HG03039 (cell line): ENCODE results near the gene CELF2.
"Not testable (repeated sequence)": the region's sequence is repeated elsewhere in the genome, so short reads cannot be mapped to it uniquely, and the experiment has no call there.

Experiments
- ATAC-seq: cut with Tn5 transposase; IDR thresholded peaks from one replicate; pipeline ENCODE4 v1.9.1; 2021; ENCODE audit warnings: mild to moderate bottlenecking, moderate library complexity; ENCODE audit not compliant: unreplicated experiment

Gene CELF2

DNA sequence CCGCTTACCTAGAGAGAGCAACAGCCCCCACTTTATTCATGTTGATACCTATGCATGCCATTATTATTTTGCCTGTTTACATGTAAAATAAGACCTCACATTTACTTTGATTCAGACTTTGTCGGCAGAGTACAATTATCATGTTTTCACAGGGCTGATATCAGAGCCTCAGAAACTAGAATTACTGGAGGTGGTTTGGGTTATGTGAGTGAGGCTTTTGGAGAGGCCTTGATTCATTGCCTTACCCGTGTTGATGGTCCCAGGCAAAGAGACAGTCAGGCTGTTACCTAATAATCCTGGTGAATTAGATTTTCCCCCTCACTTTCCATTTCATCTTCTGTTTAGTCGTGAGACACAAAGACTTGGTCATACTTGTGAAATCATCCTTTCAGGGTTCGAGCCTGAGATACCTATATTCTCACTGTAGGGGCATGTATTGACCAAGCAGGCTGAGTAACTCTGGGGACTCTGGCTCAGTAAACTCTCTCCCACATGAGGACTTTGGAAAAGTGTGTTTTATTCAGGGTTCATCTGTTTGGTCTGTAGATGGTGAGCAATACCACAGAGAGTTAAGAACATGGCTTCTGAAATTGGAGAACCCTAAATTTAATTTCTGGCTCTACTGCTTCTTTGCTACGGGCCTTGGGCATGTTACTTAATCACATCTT, 150.9 kb downstream of the CELF2 start:
- no peak for ATAC-seq

GRCh38 chr10:11169976-11170375, 152.3 kb downstream of the CELF2 start:
- ATAC-seq = no peak

GRCh38 chr10:11170574-11170973, 152.9 kb downstream of the CELF2 start:
- ATAC-seq = no peak

DNA sequence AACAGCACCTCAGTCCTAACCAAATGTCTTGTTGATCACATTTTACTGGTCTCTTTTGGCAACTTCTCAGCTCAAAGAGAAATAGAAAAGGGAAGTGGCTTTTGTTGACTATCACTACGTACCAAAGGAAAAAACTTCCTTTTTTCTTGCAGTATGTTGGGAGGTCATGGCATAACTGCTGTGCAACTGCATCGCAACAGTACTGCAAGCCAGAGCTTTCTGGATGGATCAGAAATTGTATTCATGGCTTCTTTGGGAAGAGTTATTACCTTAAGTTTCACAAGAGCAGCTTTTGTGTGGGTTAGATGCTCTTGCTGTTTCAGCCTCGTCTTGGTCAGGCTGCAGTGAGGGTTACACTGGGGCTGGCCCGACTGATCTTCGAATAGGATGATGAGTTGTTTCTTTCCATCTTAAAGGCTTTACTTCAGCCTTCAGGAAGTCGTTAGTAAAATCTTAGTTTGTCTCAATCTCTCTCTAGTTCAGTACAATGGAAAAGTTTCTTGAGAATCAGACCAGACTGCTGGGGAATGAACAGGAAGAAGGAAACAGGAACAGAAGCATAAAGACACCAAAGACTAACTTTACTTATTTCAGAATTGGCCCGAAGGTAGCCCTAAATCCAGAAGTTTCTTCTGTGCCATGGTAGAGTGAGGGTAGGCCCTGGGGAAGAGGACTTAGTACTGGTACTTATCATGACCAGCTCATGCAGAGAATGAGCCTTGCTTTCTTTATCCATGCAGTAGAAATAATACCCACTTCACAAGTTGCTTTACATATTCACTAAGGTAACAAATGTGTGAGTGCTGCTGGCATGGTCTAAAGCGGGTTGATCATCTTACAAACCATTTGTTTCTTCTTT, 153.6 kb downstream of the CELF2 start:
- peak; percentile 37 for ATAC-seq

DNA sequence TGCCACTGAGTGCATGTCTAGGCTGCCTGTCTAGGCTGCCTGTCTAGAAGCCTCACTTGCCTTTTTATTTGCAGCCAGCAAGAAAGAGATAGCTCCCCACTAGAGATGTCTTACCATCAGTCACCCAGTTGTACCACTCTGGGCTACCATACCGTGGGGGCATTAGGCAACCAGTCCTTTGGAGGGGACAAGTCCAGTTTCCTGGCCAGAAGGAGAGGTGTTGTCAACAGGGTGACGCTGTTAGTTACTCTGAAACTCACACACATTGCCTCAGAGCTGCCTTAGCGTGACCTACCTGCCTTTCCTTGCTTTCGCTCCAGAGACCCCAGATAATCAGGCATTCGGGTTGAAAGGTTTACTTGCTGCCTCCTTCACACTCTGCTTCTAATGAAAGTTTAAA, 155.4 kb downstream of the CELF2 start:
- ATAC-seq = no peak

GRCh38 chr10:11175823-11176243, 158.2 kb downstream of the CELF2 start:
- ATAC-seq = no peak

DNA sequence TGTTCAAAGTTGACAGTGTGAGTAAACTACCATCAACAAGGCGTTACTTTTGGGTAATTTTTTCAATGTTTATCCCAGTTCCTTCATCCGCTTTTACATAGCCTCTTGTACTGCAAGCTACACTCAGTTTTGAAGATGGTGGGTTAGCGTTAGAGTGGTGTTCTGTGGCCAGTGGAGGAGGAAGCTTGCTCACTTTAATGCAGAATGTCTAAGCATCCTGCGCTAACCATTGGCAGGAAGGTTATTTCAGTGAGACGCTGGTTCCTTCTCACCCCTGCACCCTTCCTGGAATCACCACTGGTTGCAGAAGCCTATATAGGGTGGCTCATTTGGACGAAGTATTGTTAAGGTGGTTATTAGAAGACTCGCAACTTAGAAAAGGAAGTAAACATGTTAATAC, 159.1 kb downstream of the CELF2 start:
- ATAC-seq = no peak

DNA sequence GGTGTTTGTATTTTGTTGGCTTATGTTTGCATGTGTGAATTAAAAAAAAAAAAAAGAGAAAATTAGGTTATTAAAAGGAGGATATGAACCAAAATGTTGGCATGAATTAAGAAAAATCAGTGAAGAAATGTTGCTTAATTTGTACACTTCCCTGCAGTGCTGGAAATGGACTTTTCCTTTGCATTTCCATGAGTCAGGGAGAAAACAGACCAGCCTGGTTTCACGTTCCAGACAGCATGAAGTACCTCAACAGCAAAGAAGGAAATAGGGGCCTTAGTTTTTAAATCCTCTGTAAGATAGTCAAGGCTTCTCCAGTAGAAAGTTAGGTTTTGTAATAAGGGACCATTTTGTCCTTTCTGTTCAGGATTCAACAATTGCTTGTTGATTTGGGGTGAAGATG, 159.7 kb downstream of the CELF2 start:
- ATAC-seq = no peak

DNA sequence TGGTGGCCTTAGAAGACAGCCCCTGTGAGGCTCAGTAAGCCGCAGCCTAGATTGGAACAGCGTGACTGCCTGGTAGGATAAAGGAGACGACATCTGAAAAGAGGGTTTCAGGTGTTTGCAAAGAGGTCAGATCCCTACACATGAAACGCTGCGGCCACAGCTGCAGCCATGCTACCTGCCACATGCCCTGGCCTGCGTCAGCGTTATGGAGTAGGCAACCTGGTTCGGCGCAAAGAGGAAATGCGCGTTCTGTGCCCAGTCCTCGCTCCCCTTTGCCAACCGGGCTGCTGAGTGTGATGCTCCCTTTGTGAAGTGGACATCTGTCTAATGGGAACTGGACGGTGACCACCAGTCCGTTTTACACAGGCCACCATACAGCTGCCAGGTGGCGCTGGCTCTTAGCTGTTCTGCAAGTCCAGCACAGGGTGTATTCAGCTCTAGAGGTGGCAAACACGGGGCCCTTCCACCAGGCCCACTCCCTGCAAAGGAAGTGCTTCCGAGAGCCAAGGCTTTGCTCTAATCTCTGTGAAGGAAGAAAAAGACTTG, 160.3 kb downstream of the CELF2 start:
- no peak for ATAC-seq

- peak; percentile 74 for ATAC-seq
Observed at GRCh38 chr10:11178606-11179515, 161.2 kb downstream of the CELF2 start.

DNA sequence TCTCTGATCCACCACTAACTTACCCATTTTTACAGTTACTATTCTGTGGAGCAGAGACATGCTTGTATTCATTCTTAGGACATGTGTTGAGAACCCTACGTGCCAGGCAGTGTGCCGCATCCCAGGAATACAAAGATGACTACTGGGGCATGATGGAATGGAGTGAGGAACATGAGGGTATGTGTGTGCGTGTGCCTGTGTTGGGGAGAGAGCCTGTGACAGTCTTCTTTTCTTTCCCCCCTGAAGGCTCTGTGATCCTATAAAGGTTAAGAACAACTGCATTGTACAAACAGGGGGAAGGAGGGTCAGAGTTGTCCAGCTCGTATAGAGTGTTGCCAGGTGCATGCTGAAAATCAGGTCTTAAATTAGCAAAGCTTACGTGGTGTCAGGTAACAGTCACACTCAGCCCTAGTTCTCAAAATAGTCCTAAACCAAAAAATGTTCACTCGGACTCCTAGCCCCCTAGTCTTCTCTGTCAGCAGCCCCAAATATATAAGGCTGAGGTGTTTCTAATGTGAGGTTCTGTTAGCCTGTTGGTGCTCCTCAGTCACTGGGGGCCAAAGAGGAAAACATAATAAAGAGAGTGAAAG, 161.9 kb downstream of the CELF2 start:
- no peak for ATAC-seq

DNA sequence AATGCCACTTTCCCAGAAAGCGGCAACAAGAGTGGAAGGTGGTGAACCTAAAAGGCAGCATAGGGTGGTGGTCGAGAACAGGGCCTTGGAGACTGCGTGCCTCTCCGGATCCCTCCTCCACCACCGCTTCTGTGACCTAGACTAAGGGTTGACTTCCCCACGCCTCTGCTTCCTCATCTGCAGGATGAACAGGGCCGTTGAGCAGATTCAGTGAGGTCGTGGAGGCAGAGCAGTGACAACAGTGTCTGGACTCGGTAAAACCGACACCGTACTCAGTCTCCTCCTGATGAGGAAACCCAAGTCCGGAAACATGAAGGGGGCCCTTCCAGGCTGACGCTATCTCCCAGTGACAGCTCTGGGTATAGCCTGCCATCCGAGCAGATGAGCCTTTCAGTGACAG, 162.6 kb downstream of the CELF2 start:
- ATAC-seq = peak; percentile 28

- ATAC-seq = no peak
Observed at GRCh38 chr10:11181978-11182377, 164.3 kb downstream of the CELF2 start.

- no peak for ATAC-seq
Observed at GRCh38 chr10:11183015-11183414, 165.3 kb downstream of the CELF2 start.

- no peak for ATAC-seq
Observed at GRCh38 chr10:11184093-11184492, 166.4 kb downstream of the CELF2 start.

DNA sequence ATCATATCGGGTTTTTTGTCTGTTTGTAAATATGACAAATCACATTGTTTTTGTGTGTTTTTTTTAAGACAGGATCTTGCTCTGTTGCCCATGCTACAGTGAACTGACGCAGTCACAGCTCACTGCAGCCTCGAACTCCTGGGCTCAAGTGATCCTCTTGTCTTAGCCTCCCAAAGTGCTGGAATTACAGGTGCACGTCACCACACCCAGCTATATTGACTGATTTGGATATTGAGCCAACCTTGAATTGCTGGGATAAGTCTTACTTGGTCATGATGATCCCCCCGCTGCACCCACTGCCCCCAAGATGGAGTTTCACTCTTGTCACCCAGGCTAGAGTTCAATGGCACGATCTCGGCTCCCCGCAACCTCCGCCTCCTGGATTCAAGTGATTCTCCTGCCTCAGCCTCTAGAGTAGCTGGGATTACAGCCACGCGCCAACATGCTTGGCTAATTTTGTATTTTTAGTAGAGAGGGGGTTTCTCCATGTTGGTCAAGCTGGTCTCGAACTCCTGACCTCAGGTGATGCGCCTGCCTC, 167.5 kb downstream of the CELF2 start:
- not testable (repeated sequence) for ATAC-seq

DNA sequence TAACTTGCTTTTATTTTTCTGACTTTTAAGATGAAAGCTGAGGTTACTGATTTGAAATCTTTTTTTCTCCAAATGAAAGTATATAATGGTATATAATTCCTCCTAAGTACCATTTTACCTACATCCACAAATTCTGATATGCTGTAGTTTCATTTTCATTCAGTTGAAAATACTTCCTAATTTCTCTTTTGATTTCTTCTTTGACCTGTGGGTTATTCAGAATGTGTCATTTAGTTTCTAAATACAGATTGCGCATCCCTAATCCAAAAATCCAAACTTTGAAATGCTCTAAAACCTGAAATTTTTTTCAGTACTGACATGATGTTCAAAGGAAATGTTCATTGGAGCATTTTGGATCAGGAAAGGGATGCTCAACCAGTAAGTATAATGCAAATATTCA, 168.7 kb downstream of the CELF2 start:
- no peak for ATAC-seq

GRCh38 chr10:11189582-11190376, 172.1 kb downstream of the CELF2 start:
- ATAC-seq = no peak

DNA sequence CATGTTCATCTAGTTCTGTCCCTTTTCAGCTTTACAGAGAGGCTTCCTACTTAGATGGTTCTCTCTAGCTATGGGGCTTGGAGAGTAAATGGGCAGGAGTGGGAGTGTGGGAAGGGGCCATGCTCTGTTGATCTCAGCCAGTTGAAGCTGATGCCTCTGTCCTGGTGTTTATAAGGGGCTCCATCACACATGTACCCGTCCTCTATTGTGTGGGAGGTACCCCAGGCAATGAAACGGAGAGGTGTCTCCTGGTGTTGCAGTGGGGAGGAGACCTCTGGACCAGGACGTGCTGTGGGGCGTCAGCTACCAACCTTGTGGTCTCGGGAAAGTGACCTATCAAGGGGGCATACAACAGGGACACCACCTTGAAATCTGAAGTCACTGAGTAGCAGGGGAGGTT, 173.5 kb downstream of the CELF2 start:
- ATAC-seq = no peak

DNA sequence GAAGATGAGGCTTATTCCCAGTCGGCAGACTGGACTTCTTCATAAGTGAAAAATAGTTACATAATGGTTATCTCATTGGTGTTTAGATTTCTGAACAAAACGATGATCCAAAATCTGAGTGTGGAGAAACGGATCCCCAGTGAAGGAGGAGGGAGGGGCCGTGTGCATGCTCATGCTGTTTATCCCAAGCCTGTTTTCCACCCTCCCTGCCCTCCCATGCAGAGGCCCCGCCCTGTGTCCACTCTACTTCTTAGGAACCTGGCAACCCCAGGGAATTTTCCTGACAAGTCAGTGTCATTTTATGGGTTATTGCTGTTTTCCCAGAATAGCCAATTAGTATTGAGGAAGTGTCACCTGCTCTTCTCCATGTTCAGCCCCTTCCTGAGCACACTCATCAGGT, 174.0 kb downstream of the CELF2 start:
- ATAC-seq = no peak
